ENCODE data around the gene ARID3C. TPM values are rescaled to one million over a fixed set of nuclear protein-coding genes. Genes with fewer than 3 reads are reported as not detected.

The ARID3C gene
- total RNA-seq, 1 donor from 2014 or later, result not detected

DNA sequence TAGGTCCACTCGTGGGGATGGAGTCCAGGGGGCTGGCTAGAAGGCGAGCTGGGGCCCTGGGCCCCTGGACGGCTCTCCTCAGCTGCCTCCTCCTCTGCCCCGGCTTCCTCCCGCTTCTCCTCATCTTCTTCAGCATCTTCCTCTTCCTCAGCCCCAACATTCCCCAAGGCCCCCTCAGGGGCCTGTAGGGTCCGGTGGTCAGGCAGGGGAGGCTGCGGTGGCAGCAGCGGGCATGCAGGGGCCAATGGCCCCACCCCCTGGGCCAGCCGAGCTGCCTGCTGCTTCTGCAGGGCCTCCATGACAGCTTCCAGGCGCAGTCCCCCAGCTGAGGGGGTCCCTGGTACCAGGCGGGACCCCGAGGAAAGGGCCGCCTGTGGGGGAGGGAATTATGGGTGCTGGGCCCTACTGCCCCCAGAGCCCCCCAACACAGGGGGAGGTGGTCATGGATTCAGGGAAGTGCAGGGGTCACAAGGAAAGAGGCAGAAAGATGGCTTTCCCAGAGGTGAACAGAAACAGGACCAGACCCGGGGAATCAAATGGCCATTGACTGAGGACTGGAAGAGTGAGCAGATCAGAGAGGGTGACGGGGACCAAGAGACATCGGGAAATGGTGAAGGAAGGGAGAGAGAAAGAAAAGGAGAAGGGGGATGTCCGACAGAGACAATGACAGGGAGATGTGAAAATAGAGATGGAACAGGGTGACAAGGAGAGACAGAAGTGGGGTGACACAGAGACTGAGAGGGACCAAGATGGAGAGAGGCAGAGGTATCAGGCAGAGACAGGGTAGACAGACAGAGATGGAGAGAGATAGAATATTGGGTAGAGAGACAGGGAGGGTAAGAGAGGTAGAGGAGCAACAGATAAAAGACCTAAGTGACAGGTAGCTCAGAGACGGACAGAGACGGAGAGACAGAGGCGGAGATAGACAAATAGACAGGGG lies 880 bp downstream of the ARID3C start:
- intact Hi-C loops (cut with DNase I), result no loop called here
- DNase-seq (ENCODE audit: extremely low spot score in 2 of 2), result no peak
- peaks cover 20% of the 10 kb centered on the region for H3K27me3 ChIP-seq
- no peaks in the 10 kb centered on the region for H3K36me3 ChIP-seq
- H3K4me1 ChIP-seq, result peaks cover 13% of the 10 kb centered on the region
- no peaks in the 10 kb centered on the region for H3K9me3 ChIP-seq
- no peak overlapping the region for H3K27ac ChIP-seq
- H3K4me3 ChIP-seq, result peak overlapping the region in 1 of 2 donors; percentile 33
- TF ChIP-seq POLR2A (IDR thresholded peaks at IDR 0.05) (no peak), POLR2AphosphoS5 (IDR thresholded peaks at IDR 0.05; ENCODE audit: insufficient read depth in 1 of 2, low read depth in 1 of 2) (no peak), CTCF (IDR thresholded peaks at IDR 0.05) (no peak)

- Histone ChIP-seq H3K4me3 (no peak overlapping the region), H3K4me1 (peaks cover 19% of the 10 kb centered on the region), H3K27me3 (peaks cover 20% of the 10 kb centered on the region), H3K36me3 (no peaks in the 10 kb centered on the region), H3K9me3 (no peaks in the 10 kb centered on the region), H3K27ac (no peak overlapping the region)
- DNase-seq (ENCODE audit: extremely low spot score in 2 of 2), result no peak
- no peak for TF ChIP-seq POLR2AphosphoS5 (IDR thresholded peaks at IDR 0.05; ENCODE audit: insufficient read depth in 1 of 2, low read depth in 1 of 2)
- no peak for TF ChIP-seq CTCF (IDR thresholded peaks at IDR 0.05)
- TF ChIP-seq POLR2A (IDR thresholded peaks at IDR 0.05), result no peak
- intact Hi-C loops (cut with DNase I), result no loop called here
Measured at GRCh38 chr9:34625186-34625486, 3.7 kb downstream of the ARID3C start.

GRCh38 chr9:34624475-34625185 lies 4.2 kb downstream of the ARID3C start:
- TF ChIP-seq CTCF (IDR thresholded peaks at IDR 0.05) (no peak), POLR2A (IDR thresholded peaks at IDR 0.05) (no peak)
- Histone ChIP-seq H3K27me3 (peaks cover 20% of the 10 kb centered on the region), H3K4me3 (no peak overlapping the region), H3K27ac (no peak overlapping the region), H3K36me3 (no peaks in the 10 kb centered on the region), H3K4me1 (peaks cover 23% of the 10 kb centered on the region), H3K9me3 (no peaks in the 10 kb centered on the region)
- no peak for DNase-seq (ENCODE audit: extremely low spot score in 2 of 2)
- intact Hi-C loops (cut with DNase I), result no loop called here

DNA sequence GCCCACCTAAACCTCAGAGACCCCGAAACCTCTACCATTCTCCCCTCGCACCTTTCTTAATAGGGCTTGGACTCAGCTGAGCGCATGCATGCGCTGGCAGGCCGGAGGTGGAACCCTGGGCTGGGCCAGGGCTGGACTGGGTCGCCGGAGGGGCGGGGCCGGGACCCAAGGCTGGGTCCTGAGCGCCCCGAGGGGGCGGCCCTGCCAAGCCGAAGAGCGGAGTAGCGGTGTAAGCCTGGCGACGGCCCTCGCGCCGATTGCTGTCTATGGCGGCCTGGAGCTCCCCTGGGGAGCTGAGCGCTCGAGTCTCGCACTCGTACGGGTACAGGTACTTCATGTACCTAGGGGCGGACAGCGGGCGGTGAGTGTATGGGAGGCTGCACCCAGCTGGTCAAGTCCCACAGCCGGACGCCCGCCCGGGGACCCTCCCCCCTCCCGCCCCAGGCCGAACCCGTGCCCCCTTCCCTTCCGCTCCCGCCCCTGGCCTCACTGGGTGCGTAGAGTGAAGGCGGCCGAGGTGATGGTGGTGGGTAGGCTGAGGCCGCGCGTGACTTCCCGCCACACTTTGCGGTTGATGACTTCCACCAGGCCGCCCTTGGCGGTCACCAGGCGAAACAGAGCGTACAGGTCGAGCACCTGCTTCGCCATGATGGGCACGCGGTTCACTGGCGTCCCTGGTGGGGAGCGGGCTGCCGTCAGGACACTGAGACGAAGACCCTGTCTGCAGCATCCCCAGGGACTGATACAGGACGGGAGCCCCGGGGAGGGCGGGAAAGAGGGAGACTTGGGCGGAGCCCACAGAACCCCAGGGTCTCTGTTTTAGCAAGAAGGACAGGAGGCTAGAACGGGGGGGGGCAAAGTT lies 5.3 kb downstream of the ARID3C start:
- intact Hi-C loops (cut with DNase I), result no loop called here
- no peaks in the 10 kb centered on the region for H3K9me3 ChIP-seq
- no peak for DNase-seq (ENCODE audit: extremely low spot score in 2 of 2)

More for the DNA sequence above, 5.3 kb downstream of the ARID3C start:
- Histone ChIP-seq H3K4me3 (peak overlapping the region in 1 of 2 donors; percentile 21), H3K27me3 (peaks cover 20% of the 10 kb centered on the region), H3K36me3 (no peaks in the 10 kb centered on the region), H3K27ac (no peak overlapping the region), H3K4me1 (peaks cover 28% of the 10 kb centered on the region)
- TF ChIP-seq CTCF (IDR thresholded peaks at IDR 0.05) (no peak), POLR2A (IDR thresholded peaks at IDR 0.05) (no peak), POLR2AphosphoS5 (IDR thresholded peaks at IDR 0.05; ENCODE audit: insufficient read depth in 1 of 2, low read depth in 1 of 2) (no peak)

Data from vagina (tissue), 2 donors.